Measurements from ENCODE around the gene SCART1. TPM values are rescaled to one million over a fixed set of nuclear protein-coding genes. Genes with fewer than 3 reads are reported as not detected.

Gene SCART1
- total and polyA plus RNA-seq, 2 donors (not counting 1 experiment from before 2014, with no cell fraction given): 0.84 to 2.5 TPM

- Histone ChIP-seq H2AFZ (ENCODE audit: low read length) (no peak overlapping the region), H3K36me3 (ENCODE audit: control insufficient read depth, insufficient read depth, low read length) (no peaks in the 10 kb centered on the region), H3K27me3 (ENCODE audit: control insufficient read depth, insufficient read depth, low read length) (no peaks in the 10 kb centered on the region), H3K9me3 (ENCODE audit: control insufficient read depth, insufficient read depth, low read depth, low read length) (no peaks in the 10 kb centered on the region), H3K4me3 (replicated peaks in 1 of 4; ENCODE audit: control extremely low read depth in 1 of 4, insufficient read depth in 1 of 4, low read depth in 3 of 4, low read length in 4 of 4) (no peak overlapping the region), H3K27ac (ENCODE audit: insufficient read depth, low read length) (no peak overlapping the region), H3K9ac (ENCODE audit: insufficient read depth, low read length) (no peak overlapping the region), H3K79me2 (ENCODE audit: control insufficient read depth, insufficient read depth, low read length) (no peaks in the 10 kb centered on the region), H3K4me1 (ENCODE audit: control insufficient read depth, extremely low read depth, insufficient read depth, low read length) (no peaks in the 10 kb centered on the region), H3K4me2 (ENCODE audit: extremely low read depth, insufficient read depth, low read length) (no peak overlapping the region), H4K20me1 (ENCODE audit: control insufficient read depth, extremely low read depth, insufficient read depth, low read length) (no peaks in the 10 kb centered on the region)
- DNase-seq (ENCODE audit: low read depth in 2 of 2): no peak
- TF ChIP-seq EZH2 (IDR thresholded peaks at IDR 0.05; ENCODE audit: low read length, missing control alignments) (no peak), CTCF (conservative IDR thresholded peaks at IDR 0.05 in 1 of 2, IDR thresholded peaks at IDR 0.05 in 1 of 2; ENCODE audit: low read depth in 1 of 2, low read length in 2 of 2) (no peak)
Observed at GRCh38 chr10:133446979-133447378, 6.8 kb upstream of the SCART1 start.

DNA sequence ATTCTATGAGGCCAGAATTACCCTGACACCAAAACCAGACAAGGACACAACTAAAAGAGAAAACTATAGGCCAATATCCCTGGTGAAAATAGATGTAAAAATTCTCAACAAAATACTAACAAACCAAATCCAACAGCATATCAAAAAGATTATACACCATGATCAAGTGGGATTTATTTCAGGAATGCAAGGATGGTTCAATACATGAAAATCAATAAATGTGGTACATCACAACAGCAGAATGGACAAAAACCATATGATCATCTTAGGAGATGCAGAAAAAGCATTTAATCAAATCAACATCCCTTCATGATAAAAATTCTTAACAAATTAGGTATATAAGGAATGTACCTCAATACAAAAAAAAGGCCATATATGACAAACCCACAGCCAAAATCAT is 5.6 kb upstream of the SCART1 start:
- no peak overlapping the region for H3K27ac ChIP-seq (ENCODE audit: insufficient read depth, low read length)
- no peak overlapping the region for H2AFZ ChIP-seq (ENCODE audit: low read length)
- no peaks in the 10 kb centered on the region for H3K9me3 ChIP-seq (ENCODE audit: control insufficient read depth, insufficient read depth, low read depth, low read length)
- H3K79me2 ChIP-seq (ENCODE audit: control insufficient read depth, insufficient read depth, low read length): no peaks in the 10 kb centered on the region
- no peak overlapping the region for H3K4me2 ChIP-seq (ENCODE audit: extremely low read depth, insufficient read depth, low read length)
- no peak for DNase-seq (ENCODE audit: low read depth in 2 of 2)
- TF ChIP-seq EZH2 (IDR thresholded peaks at IDR 0.05; ENCODE audit: low read length, missing control alignments) (no peak), CTCF (conservative IDR thresholded peaks at IDR 0.05 in 1 of 2, IDR thresholded peaks at IDR 0.05 in 1 of 2; ENCODE audit: low read depth in 1 of 2, low read length in 2 of 2) (no peak)
- H3K4me1 ChIP-seq (ENCODE audit: control insufficient read depth, extremely low read depth, insufficient read depth, low read length): no peaks in the 10 kb centered on the region
- H4K20me1 ChIP-seq (ENCODE audit: control insufficient read depth, extremely low read depth, insufficient read depth, low read length): no peaks in the 10 kb centered on the region
- no peaks in the 10 kb centered on the region for H3K36me3 ChIP-seq (ENCODE audit: control insufficient read depth, insufficient read depth, low read length)
- H3K4me3 ChIP-seq (replicated peaks in 1 of 4; ENCODE audit: control extremely low read depth in 1 of 4, insufficient read depth in 1 of 4, low read depth in 3 of 4, low read length in 4 of 4): no peak overlapping the region
- H3K9ac ChIP-seq (ENCODE audit: insufficient read depth, low read length): no peak overlapping the region
- no peaks in the 10 kb centered on the region for H3K27me3 ChIP-seq (ENCODE audit: control insufficient read depth, insufficient read depth, low read length)

DNA sequence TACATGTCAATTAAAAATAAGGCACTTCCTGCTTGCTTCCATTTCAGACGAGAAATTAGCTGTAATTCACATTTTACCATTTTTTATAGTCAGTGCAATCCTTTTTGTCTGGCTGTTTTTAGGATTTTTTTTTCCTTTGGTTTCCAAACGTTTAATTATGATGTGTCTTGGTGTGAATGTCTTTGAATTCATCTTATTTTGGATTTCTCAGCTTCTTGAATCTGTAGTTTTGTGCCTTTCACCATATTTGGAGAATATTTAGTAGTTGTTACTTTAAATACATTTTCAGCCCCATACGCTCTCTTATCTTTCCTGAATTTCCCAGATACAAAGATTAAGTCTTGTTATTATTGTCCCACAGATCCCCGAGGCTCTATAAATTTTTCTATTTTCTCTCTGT is 2.4 kb upstream of the SCART1 start:
- Histone ChIP-seq H3K27me3 (ENCODE audit: control insufficient read depth, insufficient read depth, low read length) (no peaks in the 10 kb centered on the region), H3K9ac (ENCODE audit: insufficient read depth, low read length) (no peak overlapping the region), H3K4me2 (ENCODE audit: extremely low read depth, insufficient read depth, low read length) (no peak overlapping the region), H4K20me1 (ENCODE audit: control insufficient read depth, extremely low read depth, insufficient read depth, low read length) (no peaks in the 10 kb centered on the region), H3K36me3 (ENCODE audit: control insufficient read depth, insufficient read depth, low read length) (no peaks in the 10 kb centered on the region), H3K9me3 (ENCODE audit: control insufficient read depth, insufficient read depth, low read depth, low read length) (no peaks in the 10 kb centered on the region), H3K79me2 (ENCODE audit: control insufficient read depth, insufficient read depth, low read length) (no peaks in the 10 kb centered on the region), H3K4me3 (replicated peaks in 1 of 4; ENCODE audit: control extremely low read depth in 1 of 4, insufficient read depth in 1 of 4, low read depth in 3 of 4, low read length in 4 of 4) (no peak overlapping the region), H3K4me1 (ENCODE audit: control insufficient read depth, extremely low read depth, insufficient read depth, low read length) (no peaks in the 10 kb centered on the region), H2AFZ (ENCODE audit: low read length) (no peak overlapping the region), H3K27ac (ENCODE audit: insufficient read depth, low read length) (no peak overlapping the region)
- no peak for DNase-seq (ENCODE audit: low read depth in 2 of 2)
- TF ChIP-seq EZH2 (IDR thresholded peaks at IDR 0.05; ENCODE audit: low read length, missing control alignments): no peak
- no peak for TF ChIP-seq CTCF (conservative IDR thresholded peaks at IDR 0.05 in 1 of 2, IDR thresholded peaks at IDR 0.05 in 1 of 2; ENCODE audit: low read depth in 1 of 2, low read length in 2 of 2)

Measured in fibroblast of lung (primary cell).